H1 (cell line): Measurements from ENCODE around the gene DKK2. TPM values are rescaled to one million over a fixed set of nuclear protein-coding genes. Genes with fewer than 3 reads are reported as not detected.

Experiments
- ASH2L ChIP-seq: fragments of 200-600, 300-600 bp; sonication (generic); IDR thresholded peaks from one replicate; pipeline ENCODE4 v1.7.1; 2017; ENCODE audit warnings: low read length
- BRCA1 ChIP-seq: IDR thresholded peaks from 2 replicates; pipeline ENCODE4 v1.6.1; 2012; ENCODE audit warnings: low read depth, low read length, improper control_type of control experiment
- CHD1 ChIP-seq: IDR thresholded peaks from 2 replicates; pipeline ENCODE4 v1.6.1; 2012; ENCODE audit warnings: low read depth, low read length, improper control_type of control experiment
- CHD7 ChIP-seq: fragments of 300-600 bp; sonication (generic); IDR thresholded peaks from 2 replicates; pipeline ENCODE4 v1.7.1; 2012; ENCODE audit warnings: low read length, moderate library complexity, mild to moderate bottlenecking, inconsistent platforms; ENCODE audit not compliant: insufficient replicate concordance
- FOSL1 ChIP-seq: IDR thresholded peaks from 2 replicates; pipeline ENCODE4 v1.6.1; 2011; ENCODE audit warnings: mild to moderate bottlenecking, low read depth, low read length, moderate library complexity; ENCODE audit not compliant: insufficient read depth
- RFX5 ChIP-seq: IDR thresholded peaks from 2 replicates; pipeline ENCODE4 v1.6.1; 2011; ENCODE audit warnings: low read depth, low read length, improper control_type of control experiment, borderline replicate concordance
- RXRA ChIP-seq: IDR thresholded peaks from 2 replicates; pipeline ENCODE4 v1.6.1; 2011; ENCODE audit warnings: low read depth, mild to moderate bottlenecking, low read length, moderate library complexity; ENCODE audit not compliant: insufficient read depth
- TAF1 ChIP-seq: IDR thresholded peaks from 2 replicates; pipeline ENCODE4 v1.6.1; 2011; ENCODE audit warnings: mild to moderate bottlenecking, low read depth, low read length
- ZNF274 ChIP-seq: IDR thresholded peaks from 2 replicates; pipeline ENCODE4 v1.7.0; 2012; ENCODE audit warnings: low read length, borderline replicate concordance; ENCODE audit errors: extremely low read depth
- polyA plus RNA-seq, 7 experiments: library from polyadenylated mRNA; depleted of rRNA in 3 of 7; stranded (reverse) in 5 of 7; unstranded in 2 of 7; fragments of >200 nt in 5 of 7; fragments of 200-250 nt in 2 of 7; gene quantifications; 1 replicate in 5 of 7; 2 replicates in 1 of 7; 4 replicates in 1 of 7; pipeline versions ENCODE4 v1.2.1 to v1.2.3, GENCODE V29; 2011 to 2013; ENCODE audit warnings: missing spikeins in 2 of 7, mixed read lengths in 2 of 7
- total RNA-seq: library from RNA; stranded (reverse); fragmentation: NEBNext Ultra II Directional; extraction: Animal tissue kit (Norgen Biotek cat#: 25700); gene quantifications from 2 replicates; pipeline ENCODE4 v1.2.1, GENCODE V29; 2021

DKK2 gene
- total and polyA plus RNA-seq, 2 of the 8 experiments (the other 6 are each of a cell fraction or from before 2014, with no cell fraction given) = 0.09 to 0.13 TPM

- TF ChIP-seq CHD7 = no peak
- no peak for TF ChIP-seq RXRA
- TF ChIP-seq TAF1 = no peak
- no peak for TF ChIP-seq ZNF274
- TF ChIP-seq RFX5 = no peak
- TF ChIP-seq ASH2L = no peak
- TF ChIP-seq CHD1 = no peak
- TF ChIP-seq FOSL1 = no peak
- TF ChIP-seq BRCA1 = no peak
- TF ChIP-seq, all 59 proteins: peak for 0
Observed at GRCh38 chr4:107046261-107046660, 10.1 kb upstream of the DKK2 start (continued).
